ENCODE data around the gene SF3B6.

SF3B6 gene

GRCh38 chr2:24017711-24018110, 58.4 kb downstream of the SF3B6 start:
- no peak for DNase-seq
